Adrenal gland (tissue), 12 donors: ENCODE data around the gene IL6R. TPM values are rescaled to one million over a fixed set of nuclear protein-coding genes. Genes with fewer than 3 reads are reported as not detected.

Experiments
- DNase-seq, 7 donors: peaks; one replicate each; pipeline ENCODE4 v3.0.0-alpha.2; 2019 to 2020
- H3K27ac ChIP-seq, 5 donors: fragments of 200-600 bp; sonication (generic) in 4 of 5; 1 replicate in 3 of 5; 2 replicates in 2 of 5; pipeline versions ENCODE4 v1.5.1 to v1.8.0; 2016 to 2020; ENCODE audit warnings: mild to moderate bottlenecking in 1 of 5
- H3K27me3 ChIP-seq: fragments of 200-600 bp; 2 replicates; pipeline ENCODE4 v1.8.0; 2021
- H3K36me3 ChIP-seq, 2 donors: fragments of 200-600 bp; replicated peaks in 1 of 2; 1 replicate in 1 of 2; 2 replicates in 1 of 2; pipeline versions ENCODE4 v1.5.1 to v1.8.0; 2018 to 2022
- H3K4me1 ChIP-seq, 2 donors: fragments of 200-600 bp; replicated peaks in 1 of 2; 1 replicate in 1 of 2; 2 replicates in 1 of 2; pipeline versions ENCODE4 v1.5.1 to v1.8.0; 2018 to 2021
- H3K4me3 ChIP-seq, 4 donors: fragments of 200-600 bp; sonication (generic) in 3 of 4; one replicate each; pipeline ENCODE4 v1.5.1; 2016 to 2018
- H3K9me3 ChIP-seq, 3 donors: fragments of 200-600 bp; sonication (generic) in 1 of 3; replicated peaks in 1 of 3; 1 replicate in 2 of 3; 2 replicates in 1 of 3; pipeline versions ENCODE4 v1.5.1 to v1.8.0; 2016 to 2021
- CTCF ChIP-seq, 6 experiments: fragments of 450-650 bp in 4 of 6; fragments of 200-600 bp in 2 of 6; sonication (generic) in 1 of 6; IDR thresholded peaks; 1 replicate in 5 of 6; 2 replicates in 1 of 6; pipeline versions ENCODE4 v1.5.1 to v1.8.0; 2016 to 2021; ENCODE audit warnings: antibody characterized with exemption in 6 of 6, mild to moderate bottlenecking in 2 of 6, moderate library complexity in 1 of 6
- POLR2A ChIP-seq, 2 donors: fragments of 450-650 bp; IDR thresholded peaks; one replicate each; pipeline ENCODE4 v1.6.1; 2017; ENCODE audit warnings: antibody characterized with exemption in 2 of 2, mild to moderate bottlenecking in 2 of 2, moderate library complexity in 1 of 2
- WGBS, 4 donors: extraction: QIAGEN DNeasy Blood & Tissue Kit in 2 of 4; methylation state at CpG; one replicate each; pipeline versions ENCODE4 v1.1.5 to v1.1.7; 2013 to 2017; 5-methylcytosine and 5-hydroxymethylcytosine counted together
- intact Hi-C, 2 donors: fragments of 100-400 bp; cut with DNase I; formaldehyde crosslinking; loops; one replicate each; pipeline versions ENCODE4 v1.14.1 to v1.15.0; 2022 to 2023
- polyA plus RNA-seq, 3 donors: library from polyadenylated mRNA; stranded (reverse); fragments of 200-250 nt in 2 of 3; fragments of 350-450 nt in 1 of 3; fragmentation: Illumina TruSeq in 1 of 3; extraction: RNeasy Lipid Tissue Mini Kit (QIAGEN cat#74804) in 1 of 3; gene quantifications; one replicate each; pipeline ENCODE4 v1.2.3, GENCODE V29; 2013 to 2014
- total RNA-seq, 9 donors: library from RNA; depleted of rRNA in 4 of 9; stranded (reverse); fragments of >200 nt in 4 of 9; fragments of 120-200 nt in 1 of 9; fragmentation: NEBNext Ultra II Directional in 1 of 9; extraction: Animal tissue kit (Norgen Biotek cat#: 25700) in 1 of 9; gene quantifications; one replicate each; pipeline versions ENCODE4 v1.1.0 to v1.2.4, GENCODE V29; 2013 to 2023
- donor health status: healthy with polysubstance abuse.
- donor health status: Bipolar disorder and iron deficiency.
- donor health status: DM: yes; HTN: yes; CAD: no.
- donor health status: DM: no; HTN: no; CAD: no.
- donor health status: DM: no; HTN: no; CAD: no.
- donor health status: DM: yes; HTN: yes; CAD: no.

Gene IL6R
- total and polyA plus RNA-seq, 12 donors, result 4.4 to 43.0 (median 13.6) TPM

GRCh38 chr1:154493276-154493675, 88.1 kb downstream of the IL6R start:
- peak in 6 of 7 donors; percentile 29 to 68 (median 42) for DNase-seq
- peak overlapping the region in 2 of 5 donors; percentile 13 to 44 for H3K27ac ChIP-seq
- peaks cover 13 to 37% of the 10 kb centered on the region in 2 donors for H3K4me1 ChIP-seq
- H3K4me3 ChIP-seq, result no peak overlapping the region
- intact Hi-C loops, result loop anchor here in 1 of 2 donors (5.0 kb wide), 1 partner anchor 64 kb away; the partner anchor contains the start of gene UBE2Q1
- H3K27me3 ChIP-seq, result no peaks in the 10 kb centered on the region
- peak in 1 of 6 experiments; percentile 18 for TF ChIP-seq CTCF (IDR thresholded peaks at IDR 0.05)
- TF ChIP-seq POLR2A (IDR thresholded peaks at IDR 0.05), result no peak
- 52 to 60% (median 57%) methylated on average over 7 to 8 of the region's 8 CpGs for WGBS, 4 donors
- H3K9me3 ChIP-seq, result no peaks in the 10 kb centered on the region
- H3K36me3 ChIP-seq, result peaks cover 0 to 7% of the 10 kb centered on the region in 2 donors

DNA sequence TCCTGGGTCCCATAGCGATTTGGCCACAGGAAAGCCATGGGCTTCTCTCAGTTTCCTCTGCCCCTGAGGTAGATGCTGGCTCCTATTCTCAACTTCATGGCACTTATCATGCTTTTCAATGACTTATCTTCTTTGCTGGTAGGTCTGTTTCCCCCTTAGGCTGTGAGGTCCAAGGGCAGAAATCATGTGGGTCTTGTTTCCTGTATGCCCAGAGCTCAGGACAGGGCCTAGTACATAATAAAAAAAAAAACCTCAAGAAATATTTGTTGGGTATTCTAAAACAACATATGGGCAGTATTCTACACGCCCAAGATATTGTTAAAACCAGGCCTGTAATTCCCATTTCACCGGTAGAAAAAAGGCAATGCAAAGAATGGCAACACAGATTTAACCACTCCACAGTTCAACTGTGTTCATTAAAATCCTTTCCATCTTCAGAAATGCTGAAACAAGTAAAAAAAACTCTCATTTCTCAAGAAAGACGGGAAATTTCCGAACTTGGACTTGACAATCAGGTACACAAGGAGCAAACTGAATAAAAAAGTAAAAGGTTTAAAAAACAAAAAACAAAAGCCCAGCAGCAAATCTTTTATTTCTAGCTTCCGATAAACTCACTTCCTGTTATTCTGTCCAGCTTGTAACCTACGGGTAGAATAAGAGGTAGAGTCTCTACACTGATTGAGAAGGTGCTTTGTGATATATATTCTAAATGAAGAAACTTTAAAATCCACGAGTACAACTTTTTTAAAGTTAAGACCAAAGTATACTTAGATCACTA, 90.5 kb downstream of the IL6R start:
- Histone ChIP-seq H3K36me3 (no peaks in the 10 kb centered on the region), H3K27ac (peak overlapping the region in 1 of 5 donors; percentile 0), H3K9me3 (no peaks in the 10 kb centered on the region), H3K4me1 (peaks cover 13 to 52% of the 10 kb centered on the region in 2 donors), H3K27me3 (no peaks in the 10 kb centered on the region), H3K4me3 (no peak overlapping the region)
- WGBS, 4 donors, result 73 to 77% (median 76%) methylated on average over 8 of the region's 8 CpGs
- no peak for DNase-seq
- intact Hi-C loops, result no loop called here
- TF ChIP-seq POLR2A (IDR thresholded peaks at IDR 0.05) (no peak), CTCF (IDR thresholded peaks at IDR 0.05) (no peak)

DNA sequence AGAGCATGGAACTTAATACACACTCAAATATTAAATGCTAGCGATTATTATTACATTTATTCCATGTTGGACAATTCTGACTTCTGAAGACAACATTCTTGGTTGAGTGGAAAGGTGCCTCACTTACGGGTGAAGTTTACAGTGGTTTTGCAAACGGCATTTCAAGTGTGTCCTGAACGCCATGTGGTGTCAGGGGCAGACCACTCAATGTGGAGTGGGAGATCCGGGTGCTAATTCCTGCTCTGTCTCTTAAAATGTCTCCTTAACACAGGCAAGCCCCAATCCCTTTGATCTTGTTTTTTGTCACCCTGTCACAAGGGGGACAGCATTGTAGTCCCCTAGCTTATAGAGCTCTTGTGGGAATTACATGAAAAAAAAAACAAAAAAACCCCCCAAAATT, 91.2 kb downstream of the IL6R start:
- peaks cover 15 to 52% of the 10 kb centered on the region in 2 donors for H3K4me1 ChIP-seq
- no peaks in the 10 kb centered on the region for H3K36me3 ChIP-seq
- TF ChIP-seq POLR2A (IDR thresholded peaks at IDR 0.05) (no peak), CTCF (IDR thresholded peaks at IDR 0.05) (no peak)
- H3K27ac ChIP-seq, result peak overlapping the region in 3 of 5 donors; percentile 37 to 61 (median 59)
- 65 to 73% (median 70%) methylated on average over 5 of the region's 5 CpGs for WGBS, 4 donors
- intact Hi-C loops, result no loop called here
- H3K27me3 ChIP-seq, result no peaks in the 10 kb centered on the region
- no peak overlapping the region for H3K4me3 ChIP-seq
- no peaks in the 10 kb centered on the region for H3K9me3 ChIP-seq
- no peak for DNase-seq

DNA sequence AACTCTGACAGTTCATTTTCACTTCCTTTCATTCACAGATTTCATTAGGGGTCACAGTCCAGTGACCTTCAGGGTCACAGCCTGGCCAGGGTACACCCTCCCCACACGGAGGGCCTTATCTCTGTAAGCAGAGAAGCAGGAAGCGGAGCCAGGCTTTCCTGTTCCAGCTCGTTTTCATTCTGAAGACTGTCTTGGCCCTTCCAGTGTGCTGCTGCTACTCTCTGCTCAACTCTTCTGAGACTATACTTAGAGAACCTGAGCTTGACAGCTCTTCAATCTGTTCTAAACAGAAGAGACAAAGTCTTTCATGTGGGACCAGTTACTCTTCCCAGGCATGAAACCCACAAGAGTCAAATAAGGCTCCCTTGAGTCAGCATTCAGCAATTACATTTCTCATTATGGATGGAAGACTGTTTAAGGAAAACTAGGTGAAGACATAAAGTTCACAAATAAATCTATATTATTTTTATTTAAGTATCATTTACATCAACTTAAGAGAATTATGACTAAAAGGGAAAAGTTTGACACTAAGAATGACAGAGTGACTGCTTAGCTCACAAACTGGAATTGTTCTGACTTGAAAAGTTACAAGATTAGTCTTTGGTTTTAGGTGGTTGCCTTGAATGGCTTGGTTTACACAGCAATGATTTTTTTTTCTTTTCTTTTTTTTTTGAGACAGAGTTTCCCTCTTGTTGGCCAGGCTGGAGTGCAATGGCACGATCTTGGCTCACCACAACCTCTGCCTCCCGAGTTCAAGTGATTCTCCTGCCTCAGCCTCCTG, 92.1 kb downstream of the IL6R start:
- H3K27ac ChIP-seq, result peak overlapping the region in 4 of 5 donors; percentile 55 to 61 (median 60)
- H3K4me1 ChIP-seq, result peaks cover 19 to 56% of the 10 kb centered on the region in 2 donors
- no peaks in the 10 kb centered on the region for H3K9me3 ChIP-seq
- H3K36me3 ChIP-seq, result no peaks in the 10 kb centered on the region
- H3K27me3 ChIP-seq, result no peaks in the 10 kb centered on the region
- H3K4me3 ChIP-seq, result no peak overlapping the region
- TF ChIP-seq CTCF (IDR thresholded peaks at IDR 0.05) (no peak), POLR2A (IDR thresholded peaks at IDR 0.05) (no peak)
- WGBS, 4 donors, result 21 to 38% (median 34%) methylated on average over 5 of the region's 5 CpGs
- intact Hi-C loops, result no loop called here
- DNase-seq, result peak; percentile 43 to 83 (median 66)
